ENCODE measurements around the gene TMEM223. TPM values are rescaled to one million over a fixed set of nuclear protein-coding genes. Genes with fewer than 3 reads are reported as not detected.

Gene TMEM223
- total and polyA plus RNA-seq, 8 donors, result 0.89 to 28.2 (median 12.5) TPM; not detected in 1

- H3K4me3 ChIP-seq, result peak overlapping the region; percentile 62 to 100 (median 82)
- no peak for TF ChIP-seq POLR2A (IDR thresholded peaks at IDR 0.05)
- peak in 6 of 7 experiments; percentile 78 to 99 (median 95) for TF ChIP-seq CTCF (IDR thresholded peaks at IDR 0.05)
- TF ChIP-seq EP300 (IDR thresholded peaks at IDR 0.05), result no peak
- peak; percentile 12 to 76 (median 45) for TF ChIP-seq POLR2AphosphoS5 (IDR thresholded peaks at IDR 0.05)
- intact Hi-C loops (cut with DNase I; ENCODE audit: low total_unique reads), result loop anchor here (10.0 kb wide), 1 partner anchor 48 kb away; the partner anchor contains the start of genes STX5, TEX54 and WDR74
- H3K36me3 ChIP-seq, result peaks cover 20 to 50% (median 36%) of the 10 kb centered on the region in 4 donors
- no peaks in the 10 kb centered on the region for H3K9me3 ChIP-seq
- WGBS, 5 donors, result 0 to 1% (median 1%) methylated on average over 20 to 51 of the region's 51 CpGs
- H3K4me1 ChIP-seq, result peaks cover 38 to 54% (median 49%) of the 10 kb centered on the region in 4 donors
- H3K27me3 ChIP-seq, result no peaks in the 10 kb centered on the region
- peak overlapping the region; percentile 92 to 99 (median 94) for H3K27ac ChIP-seq
- DNase-seq, result peak; percentile 93 to 96
Observed at GRCh38 chr11:62786318-62787004, 5.3 kb downstream of the TMEM223 start.

- DNase-seq, result no peak
- H3K36me3 ChIP-seq, result peaks cover 23 to 62% (median 52%) of the 10 kb centered on the region in 4 donors
- H3K27me3 ChIP-seq, result no peaks in the 10 kb centered on the region
- H3K4me1 ChIP-seq, result peaks cover 8 to 17% (median 12%) of the 10 kb centered on the region in 4 donors
- no peak overlapping the region for H3K27ac ChIP-seq
- TF ChIP-seq EP300 (IDR thresholded peaks at IDR 0.05) (no peak), POLR2AphosphoS5 (IDR thresholded peaks at IDR 0.05) (no peak), POLR2A (IDR thresholded peaks at IDR 0.05) (no peak), CTCF (IDR thresholded peaks at IDR 0.05) (no peak)
- H3K4me3 ChIP-seq, result no peak overlapping the region
- no peaks in the 10 kb centered on the region for H3K9me3 ChIP-seq
- 87 to 95% (median 91%) methylated on average over 7 of the region's 7 CpGs for WGBS, 5 donors
- intact Hi-C loops (cut with DNase I; ENCODE audit: low total_unique reads), result loop anchor here (10.0 kb wide), 1 partner anchor 52 kb away; the partner anchor contains the start of genes STX5, TEX54 and WDR74
Observed at GRCh38 chr11:62782753-62783152, 9.1 kb downstream of the TMEM223 start.

- H3K36me3 ChIP-seq, result peaks cover 40 to 88% (median 74%) of the 10 kb centered on the region in 4 donors
- DNase-seq, result no peak
- WGBS, 5 donors, result 88 to 96% (median 94%) methylated on average over 2 to 3 of the region's 3 CpGs
- H3K27ac ChIP-seq, result no peak overlapping the region
- intact Hi-C loops (cut with DNase I; ENCODE audit: low total_unique reads), result no loop called here
- peaks cover 0 to 2% (median 0%) of the 10 kb centered on the region in 4 donors for H3K4me1 ChIP-seq
- H3K9me3 ChIP-seq, result no peaks in the 10 kb centered on the region
- no peak for TF ChIP-seq POLR2A (IDR thresholded peaks at IDR 0.05)
- TF ChIP-seq CTCF (IDR thresholded peaks at IDR 0.05), result no peak
- TF ChIP-seq POLR2AphosphoS5 (IDR thresholded peaks at IDR 0.05), result no peak
- TF ChIP-seq EP300 (IDR thresholded peaks at IDR 0.05), result no peak
- H3K4me3 ChIP-seq, result no peak overlapping the region
- no peaks in the 10 kb centered on the region for H3K27me3 ChIP-seq
Observed at GRCh38 chr11:62778441-62778840, 13.4 kb downstream of the TMEM223 start.

GRCh38 chr11:62777389-62777788 is 14.4 kb downstream of the TMEM223 start:
- 81 to 92% (median 86%) methylated on average over 2 of the region's 2 CpGs for WGBS, 5 donors
- TF ChIP-seq CTCF (IDR thresholded peaks at IDR 0.05), result no peak
- no peak for TF ChIP-seq EP300 (IDR thresholded peaks at IDR 0.05)
- TF ChIP-seq POLR2AphosphoS5 (IDR thresholded peaks at IDR 0.05), result no peak
- no peak for TF ChIP-seq POLR2A (IDR thresholded peaks at IDR 0.05)

More at GRCh38 chr11:62777389-62777788, 14.4 kb downstream of the TMEM223 start:
- no peaks in the 10 kb centered on the region for H3K27me3 ChIP-seq
- DNase-seq, result no peak
- H3K4me1 ChIP-seq, result peaks cover under 1 to 12% (median 3%) of the 10 kb centered on the region in 4 donors
- intact Hi-C loops (cut with DNase I; ENCODE audit: low total_unique reads), result no loop called here
- no peak overlapping the region for H3K4me3 ChIP-seq
- peaks cover 33 to 78% (median 65%) of the 10 kb centered on the region in 4 donors for H3K36me3 ChIP-seq
- no peak overlapping the region for H3K27ac ChIP-seq
- no peaks in the 10 kb centered on the region for H3K9me3 ChIP-seq
